ENCODE results near the gene KCNIP2.

Gene KCNIP2

GRCh38 chr10:101858723-101859500 lies 15.3 kb upstream of the KCNIP2 start:
- TF ChIP-seq REST (IDR thresholded peaks at IDR 0.05; ENCODE audit: low read depth) (no peak), FOXM1 (IDR thresholded peaks at IDR 0.05; ENCODE audit: borderline replicate concordance, low read depth) (no peak), EP300 (IDR thresholded peaks at IDR 0.05; ENCODE audit: borderline replicate concordance) (no peak), TAF1 (IDR thresholded peaks at IDR 0.05; ENCODE audit: low read depth) (no peak), ZBTB7A (IDR thresholded peaks at IDR 0.05; ENCODE audit: low read depth) (no peak), CREB1 (IDR thresholded peaks at IDR 0.05; ENCODE audit: low read depth) (no peak), TEAD4 (IDR thresholded peaks at IDR 0.05) (no peak), EGR1 (IDR thresholded peaks at IDR 0.05) (no peak), YY1 (IDR thresholded peaks at IDR 0.05; ENCODE audit: low read depth) (no peak), NFIC (IDR thresholded peaks at IDR 0.05) (no peak), CEBPB (IDR thresholded peaks at IDR 0.05) (no peak), RAD21 (IDR thresholded peaks at IDR 0.05; ENCODE audit: low read depth) (no peak), TCF12 (IDR thresholded peaks at IDR 0.05; ENCODE audit: low read depth) (no peak), USF1 (IDR thresholded peaks at IDR 0.05) (no peak)
- TF ChIP-seq, protein P1, sequence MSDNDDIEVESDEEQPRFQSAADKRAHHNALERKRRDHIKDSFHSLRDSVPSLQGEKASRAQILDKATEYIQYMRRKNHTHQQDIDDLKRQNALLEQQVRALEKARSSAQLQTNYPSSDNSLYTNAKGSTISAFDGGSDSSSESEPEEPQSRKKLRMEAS (IDR thresholded peaks at IDR 0.05) = no peak

DNA sequence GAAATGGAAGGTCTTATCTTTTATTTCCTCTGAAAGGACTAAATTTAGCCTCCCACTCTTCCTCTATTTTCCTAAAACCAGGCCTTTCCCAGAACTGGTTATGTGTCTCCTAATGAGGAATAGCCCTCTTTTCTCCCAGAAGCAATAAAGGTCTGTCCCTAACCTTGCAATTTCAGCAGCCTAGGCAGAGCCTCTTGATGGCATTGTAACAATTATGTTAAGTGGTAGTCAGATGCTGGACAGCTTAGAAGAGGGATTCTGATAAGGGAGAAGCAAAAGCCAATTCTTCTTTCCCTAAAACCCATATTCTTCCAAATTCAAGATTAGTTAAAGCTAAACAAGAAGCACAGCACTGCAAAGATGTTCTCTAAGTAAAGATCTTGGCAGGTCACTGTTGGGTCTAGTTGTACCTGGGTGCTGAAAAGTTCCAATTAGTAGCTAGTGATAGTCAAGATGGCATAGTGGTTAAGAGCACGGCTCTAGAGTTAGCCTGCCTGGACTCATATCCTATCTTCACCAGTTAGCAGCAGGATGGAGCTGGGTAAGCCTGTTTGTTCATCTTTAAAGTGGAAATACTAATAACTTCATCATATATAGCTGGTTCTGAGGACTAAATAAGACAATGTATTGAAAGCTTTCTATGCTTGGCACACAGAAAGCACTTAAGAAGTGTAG lies 14.3 kb upstream of the KCNIP2 start:
- TF ChIP-seq TEAD4 (IDR thresholded peaks at IDR 0.05) = no peak
- no peak for TF ChIP-seq FOXM1 (IDR thresholded peaks at IDR 0.05; ENCODE audit: borderline replicate concordance, low read depth)

DNA sequence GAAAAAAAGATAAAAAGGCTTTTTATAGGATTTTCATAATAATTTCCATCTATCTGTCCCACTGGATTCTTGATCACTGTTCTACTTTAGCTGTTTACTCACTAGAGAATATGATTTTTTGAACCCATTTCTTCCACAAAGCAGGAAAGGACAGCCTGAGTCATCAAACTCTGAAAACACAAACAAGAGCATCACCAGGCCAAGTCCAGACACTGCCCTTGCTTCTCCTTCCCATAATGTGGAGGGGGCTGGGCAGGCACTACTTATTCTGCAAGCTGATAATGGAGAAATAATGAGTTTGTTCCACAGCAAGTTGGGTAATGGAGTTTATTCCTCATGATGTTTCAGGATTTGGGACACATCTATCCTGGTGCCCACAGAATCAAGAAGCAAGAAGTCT lies 13.0 kb upstream of the KCNIP2 start:
- TF ChIP-seq CEBPB (IDR thresholded peaks at IDR 0.05) (no peak), CREB1 (IDR thresholded peaks at IDR 0.05; ENCODE audit: low read depth) (no peak), ZBTB7A (IDR thresholded peaks at IDR 0.05; ENCODE audit: low read depth) (no peak), YY1 (IDR thresholded peaks at IDR 0.05; ENCODE audit: low read depth) (no peak), REST (IDR thresholded peaks at IDR 0.05; ENCODE audit: low read depth) (no peak), TCF12 (IDR thresholded peaks at IDR 0.05; ENCODE audit: low read depth) (no peak), USF1 (IDR thresholded peaks at IDR 0.05) (no peak), TEAD4 (IDR thresholded peaks at IDR 0.05) (no peak)
- TF ChIP-seq, protein P1 (IDR thresholded peaks at IDR 0.05) = no peak

GRCh38 chr10:101851411-101852116 lies 8.0 kb upstream of the KCNIP2 start:
- TF ChIP-seq REST (IDR thresholded peaks at IDR 0.05; ENCODE audit: low read depth) (no peak), YY1 (IDR thresholded peaks at IDR 0.05; ENCODE audit: low read depth) (no peak), TAF1 (IDR thresholded peaks at IDR 0.05; ENCODE audit: low read depth) (no peak), NFIC (IDR thresholded peaks at IDR 0.05) (no peak), CREB1 (IDR thresholded peaks at IDR 0.05; ENCODE audit: low read depth) (no peak), ZBTB7A (IDR thresholded peaks at IDR 0.05; ENCODE audit: low read depth) (no peak), USF1 (IDR thresholded peaks at IDR 0.05) (no peak), CEBPB (IDR thresholded peaks at IDR 0.05) (no peak), TEAD4 (IDR thresholded peaks at IDR 0.05) (no peak), EGR1 (IDR thresholded peaks at IDR 0.05) (no peak), FOXM1 (IDR thresholded peaks at IDR 0.05; ENCODE audit: borderline replicate concordance, low read depth) (no peak), RAD21 (IDR thresholded peaks at IDR 0.05; ENCODE audit: low read depth) (no peak)
- TF ChIP-seq, protein P1 (IDR thresholded peaks at IDR 0.05) = no peak
